ENCODE data around the gene GPR55.

DNA sequence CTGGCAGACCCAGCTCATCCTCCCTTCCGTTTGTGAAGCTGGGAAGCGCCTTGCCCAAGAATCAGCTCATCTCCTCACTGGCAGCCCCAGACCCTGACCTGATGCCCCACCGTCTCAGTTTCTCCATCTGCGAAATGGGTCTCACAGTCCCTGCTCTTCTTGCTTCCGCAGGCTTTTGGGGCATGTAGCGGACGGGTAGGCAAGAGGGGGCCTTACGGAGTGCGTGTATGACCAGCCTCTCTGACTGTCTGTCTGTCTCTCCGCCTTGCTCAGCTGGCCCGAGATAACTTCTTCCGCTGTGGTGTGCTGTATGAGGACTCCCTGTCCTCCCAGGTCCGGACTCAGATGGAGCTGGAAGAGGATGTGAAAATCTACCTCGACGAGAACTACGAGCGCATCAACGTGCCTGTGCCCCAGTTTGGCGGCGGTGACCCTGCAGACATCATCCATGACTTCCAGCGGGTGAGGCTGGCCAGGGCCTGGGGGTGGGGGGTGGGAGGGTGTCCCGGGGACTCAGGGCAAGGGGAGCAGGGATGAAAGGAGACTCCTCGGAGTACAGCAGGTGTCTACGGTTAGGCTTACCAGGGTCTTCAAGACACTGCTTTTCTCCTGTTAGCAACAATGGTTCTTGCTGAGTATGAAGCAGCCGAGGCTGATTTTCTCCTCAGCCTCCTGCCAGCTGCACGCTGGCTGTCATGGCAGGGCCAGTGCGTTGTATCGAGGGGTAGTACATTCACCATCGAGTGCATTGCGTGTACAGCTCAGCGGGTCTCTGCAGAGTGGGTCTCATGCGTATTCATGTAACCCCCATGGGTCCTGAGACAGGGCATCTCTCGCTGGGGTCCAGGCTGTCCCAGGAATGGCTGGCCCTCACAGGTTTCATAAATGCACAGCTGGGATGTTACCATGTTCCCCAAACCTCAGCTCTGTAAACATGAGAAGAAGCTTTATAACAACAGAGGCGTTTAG lies 49.4 kb downstream of the GPR55 start:
- TF ChIP-seq CTCF (conservative IDR thresholded peaks at IDR 0.05 in 1 of 2, IDR thresholded peaks at IDR 0.05 in 1 of 2; ENCODE audit: extremely low read depth in 1 of 2, insufficient read depth in 1 of 2, low read depth in 1 of 2, low read length in 2 of 2) (no peak), EZH2 (IDR thresholded peaks at IDR 0.05; ENCODE audit: borderline replicate concordance, low read length) (no peak)

Data from mammary epithelial cell (primary cell).